Lower leg skin (tissue), 3 donors: ENCODE results near the gene VTCN1.

Source experiments
- CTCF ChIP-seq, 3 donors: fragments of 450-650 bp; IDR thresholded peaks; one replicate each; pipeline ENCODE4 v1.5.1; 2016; ENCODE audit warnings: antibody characterized with exemption in 3 of 3, mild to moderate bottlenecking in 3 of 3, moderate library complexity in 2 of 3
- POLR2A ChIP-seq, 2 donors: fragments of 450-650 bp; IDR thresholded peaks; one replicate each; pipeline ENCODE4 v1.6.1; 2016 to 2017; ENCODE audit warnings: antibody characterized with exemption in 2 of 2, mild to moderate bottlenecking in 1 of 2, moderate library complexity in 1 of 2

DNA sequence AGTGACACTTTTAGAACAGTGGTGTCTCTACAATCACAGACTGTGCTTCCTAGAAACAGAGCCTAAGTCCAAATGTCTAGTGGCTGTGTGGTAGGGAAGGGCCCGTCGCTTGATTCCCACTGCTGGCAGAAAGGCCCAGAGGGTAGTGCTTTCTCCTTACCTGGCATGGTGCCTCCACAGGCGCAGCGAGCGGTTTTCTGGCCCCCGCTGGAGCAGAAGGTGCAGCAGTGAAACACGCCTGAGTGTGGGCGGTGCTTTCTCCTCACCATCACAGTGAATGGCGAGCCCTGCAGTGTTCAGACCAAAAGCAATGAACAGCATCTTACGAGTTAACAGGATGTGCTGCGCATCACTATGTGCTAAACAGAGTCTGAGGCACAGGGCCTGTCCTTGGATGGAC is 97.5 kb downstream of the VTCN1 start:
- no peak for TF ChIP-seq POLR2A (IDR thresholded peaks at IDR 0.05)
- no peak for TF ChIP-seq CTCF (IDR thresholded peaks at IDR 0.05)
